CD4-positive, alpha-beta T cell treated with Interleukin-15 for 1 hour (primary cell): ENCODE results near the gene PHYH.
"Not testable (repeated sequence)": the region's sequence is repeated elsewhere in the genome, so short reads cannot be mapped to it uniquely, and the experiment has no call there.

Source experiments
- DNase-seq: peaks from one replicate; pipeline ENCODE4 v3.0.0-alpha.2; 2020

The PHYH gene

DNA sequence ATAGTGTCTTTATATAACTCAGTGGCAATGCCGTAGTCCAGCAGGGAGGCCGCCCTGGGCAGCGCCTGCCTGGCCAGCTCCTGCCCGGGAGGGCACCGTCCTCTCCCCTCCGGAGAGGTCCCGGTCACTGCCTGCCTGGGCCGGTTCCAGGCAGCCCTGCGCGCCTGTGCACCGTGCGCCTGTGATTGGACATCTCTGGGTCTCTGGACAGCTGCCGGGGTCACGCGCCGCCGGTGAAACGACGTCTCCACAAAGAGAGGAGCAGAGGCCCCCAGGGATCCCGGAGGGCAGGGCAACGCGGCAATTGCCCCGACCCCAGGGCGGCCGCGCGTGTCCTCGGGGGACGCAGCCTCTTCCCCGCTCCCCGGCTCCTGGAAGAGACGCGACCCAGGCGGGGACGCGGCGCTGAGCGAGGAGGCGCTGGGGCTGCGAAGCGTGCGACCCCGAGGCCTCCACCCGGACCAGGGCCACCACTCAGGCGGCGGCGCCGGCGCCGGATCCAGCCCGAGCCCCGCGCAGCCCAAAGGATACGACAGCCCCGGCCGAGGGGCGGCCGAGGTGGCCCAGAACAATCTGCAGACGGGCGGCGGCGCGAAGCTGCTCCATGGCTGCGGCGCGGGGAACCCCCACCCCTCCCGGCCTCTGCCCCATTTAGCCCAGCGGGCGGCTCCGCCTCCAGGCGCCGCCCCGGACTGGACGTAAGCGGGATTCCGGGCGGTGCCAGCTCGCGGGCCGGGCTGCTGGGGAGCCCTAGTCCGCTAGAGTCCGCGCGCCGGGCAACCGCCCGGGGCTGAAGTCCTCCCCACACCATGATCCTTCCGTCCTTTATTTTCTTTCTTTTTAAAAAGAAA, at the start of gene PHYH:
Gene PHYH, minus strand, starts transcription at position 628 of the 851 bp plus-strand sequence. Its CDS starts 22 bp downstream, at position 606.
- DNase-seq = peak; percentile 85

DNA sequence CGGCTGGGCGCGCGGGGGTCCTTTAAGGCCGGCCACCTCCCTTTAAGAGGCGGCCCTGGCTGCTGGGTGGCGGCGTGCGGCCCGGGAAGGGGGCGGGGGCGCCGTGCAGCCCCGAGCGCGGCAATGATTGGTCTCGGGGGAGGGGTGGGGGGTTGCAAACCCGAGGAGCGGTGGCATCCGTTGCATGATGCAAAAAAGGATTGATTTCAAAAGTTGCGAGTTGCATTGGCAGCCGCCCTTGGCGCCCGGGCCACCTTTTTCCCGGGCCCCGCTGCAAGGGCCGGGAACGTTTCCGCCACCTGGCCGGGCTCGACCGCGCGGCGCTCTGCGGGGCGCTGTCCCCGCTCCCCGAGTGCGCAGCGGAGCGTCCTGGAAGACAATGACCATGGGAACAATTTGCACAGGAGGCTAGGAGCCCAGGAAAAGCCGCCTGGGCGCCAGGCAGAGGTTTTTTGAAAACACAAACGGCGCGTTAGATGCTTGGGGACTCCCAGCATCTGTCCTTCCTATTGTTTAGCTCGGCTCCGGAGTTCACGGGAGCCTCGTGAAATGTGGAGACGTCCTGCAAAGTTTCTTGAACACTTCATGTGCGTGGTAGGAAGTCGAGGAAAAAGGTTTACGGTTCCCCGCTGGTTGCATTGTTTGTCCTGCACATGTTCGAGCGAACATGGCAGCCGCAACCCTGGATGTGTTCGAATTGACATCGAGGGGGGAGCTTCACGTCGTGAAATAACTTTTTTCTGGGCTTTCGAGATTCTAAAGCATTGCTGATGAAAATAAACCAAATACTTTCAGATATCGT, 48.6 kb upstream of the PHYH start, which contains the start of gene SEPHS1:
Gene SEPHS1, minus strand, starts transcription at position 78 of the 802 bp plus-strand sequence. CDS start 3,343 bp downstream, outside the sequence.
- DNase-seq = peak; percentile 79

GRCh38 chr10:13347500-13348156, 47.8 kb upstream of the PHYH start:
- peak; percentile 77 for DNase-seq

GRCh38 chr10:13347043-13347499, 47.2 kb upstream of the PHYH start:
- peak; percentile 38 for DNase-seq

DNA sequence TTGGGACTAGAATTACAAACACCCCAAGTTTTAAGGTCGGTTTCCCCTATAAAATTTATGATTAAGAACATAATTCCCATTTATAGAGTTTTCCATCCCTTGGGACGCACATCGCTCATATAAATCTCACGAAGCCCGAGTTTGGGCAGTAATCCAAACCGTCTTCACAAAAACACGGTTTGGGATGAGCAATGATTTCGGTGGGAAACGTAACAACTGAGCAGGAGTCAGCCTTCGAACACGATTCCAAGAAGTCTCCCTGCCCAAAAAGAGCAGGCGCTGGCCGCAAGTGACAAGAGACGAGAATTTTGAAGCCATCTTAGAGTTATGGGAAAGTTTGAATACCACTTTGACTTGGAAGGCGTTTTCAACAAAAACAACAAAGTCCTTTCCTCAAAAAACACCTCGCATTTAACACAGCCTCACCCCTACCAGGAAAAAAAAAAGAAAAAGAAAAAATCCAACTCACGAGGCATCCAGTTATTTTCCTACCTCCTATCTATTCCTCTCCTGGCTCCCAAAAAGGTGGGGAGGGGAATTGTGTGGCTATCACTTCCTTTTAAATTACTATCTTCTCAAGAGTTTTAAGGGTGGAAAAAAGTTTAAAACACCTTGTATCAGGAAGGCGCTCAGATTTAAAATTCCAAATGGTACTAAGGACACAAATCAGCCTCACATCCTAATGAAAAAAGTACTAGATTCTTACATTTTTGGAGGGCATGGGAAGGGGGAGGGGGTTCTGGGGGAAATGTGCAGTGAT, 46.6 kb upstream of the PHYH start:
- DNase-seq = no peak

DNA sequence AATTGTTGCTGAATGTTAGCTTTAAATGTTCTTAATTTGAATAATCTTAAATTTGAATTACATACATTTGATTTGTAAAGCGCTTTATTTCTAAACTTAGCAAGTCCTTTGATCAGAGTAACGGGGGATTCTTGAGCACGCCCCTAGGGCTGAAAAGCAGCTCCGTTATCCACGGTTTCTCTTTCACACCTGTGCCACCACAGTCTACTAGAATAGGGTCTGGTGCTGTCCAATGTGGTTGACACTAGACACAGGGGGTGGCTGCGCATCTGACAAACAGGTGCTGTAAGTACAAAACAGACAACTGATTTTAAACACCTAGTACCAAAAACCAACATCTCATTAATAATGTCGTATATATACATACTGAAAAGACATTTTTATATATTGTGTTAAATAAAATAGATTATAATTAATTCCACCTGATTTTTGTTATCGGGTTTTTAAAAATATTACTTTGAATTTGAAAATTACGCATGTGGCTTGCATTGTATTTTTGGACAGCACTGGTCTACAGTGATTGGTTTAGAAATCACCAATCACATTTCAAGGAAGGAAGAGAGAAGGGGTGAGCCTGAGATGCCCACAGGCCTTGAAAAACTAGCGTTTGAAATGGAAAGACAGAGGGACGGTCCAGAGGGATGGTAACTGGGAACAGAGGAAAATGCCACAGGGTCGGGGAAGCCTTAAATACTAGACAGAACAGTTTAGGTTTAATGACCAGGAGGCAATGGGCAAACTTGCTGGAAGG, 40.9 kb upstream of the PHYH start:
- peak; percentile 35 for DNase-seq

- DNase-seq = no peak
Measured at GRCh38 chr10:13340068-13340467, 40.2 kb upstream of the PHYH start.

GRCh38 chr10:13338390-13339110, 38.7 kb upstream of the PHYH start:
- no peak for DNase-seq

DNA sequence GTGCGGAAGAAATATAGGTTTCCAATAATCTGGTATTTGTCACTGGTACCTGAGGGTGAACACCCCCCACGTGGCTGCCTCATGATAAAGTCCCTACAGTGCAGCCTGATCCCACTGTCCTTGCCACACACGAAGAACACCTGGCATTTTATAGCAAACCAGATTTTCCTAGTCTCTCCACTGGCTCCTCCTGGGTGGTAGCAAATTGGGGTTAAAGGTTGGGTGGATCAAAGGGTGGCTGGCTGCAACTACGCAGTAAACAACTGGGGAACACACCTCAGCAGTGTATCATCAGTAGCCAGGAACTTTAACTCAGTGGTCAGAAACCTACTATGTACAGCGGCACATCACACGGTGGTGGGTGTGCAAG, 37.9 kb upstream of the PHYH start:
- DNase-seq = no peak

DNA sequence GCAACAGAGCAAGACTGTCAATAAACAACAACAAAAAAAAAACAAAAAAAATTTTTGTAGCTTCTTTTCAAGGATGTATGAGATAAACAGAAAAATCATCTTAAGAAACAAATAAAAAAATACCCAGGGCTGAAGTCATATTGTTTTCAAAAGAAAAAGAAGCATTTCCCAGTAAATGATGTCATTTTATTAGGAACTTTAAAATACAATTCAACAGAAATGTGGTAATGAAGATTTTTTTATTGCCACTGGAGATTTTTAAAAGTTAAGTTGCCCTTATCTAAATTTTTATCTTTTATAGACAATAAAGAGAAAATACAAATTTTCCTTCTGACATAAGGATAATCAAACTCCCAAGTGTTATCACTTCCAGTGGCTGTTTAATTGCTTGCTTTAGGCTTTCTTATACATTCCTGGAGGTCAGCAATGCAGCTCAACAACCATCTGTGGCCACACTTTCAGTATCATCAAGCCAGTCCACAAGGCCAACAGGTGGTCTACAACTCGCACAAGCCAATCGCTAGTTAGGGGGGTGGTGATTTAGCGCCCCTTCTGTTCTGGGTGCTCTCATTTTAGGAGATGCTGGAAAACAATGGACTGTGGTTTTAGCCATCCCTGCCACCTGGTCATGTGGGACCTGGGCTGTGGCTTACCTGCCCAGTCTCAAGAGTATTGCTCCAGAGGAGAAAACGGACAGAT, 37.4 kb upstream of the PHYH start:
- no peak for DNase-seq

DNA sequence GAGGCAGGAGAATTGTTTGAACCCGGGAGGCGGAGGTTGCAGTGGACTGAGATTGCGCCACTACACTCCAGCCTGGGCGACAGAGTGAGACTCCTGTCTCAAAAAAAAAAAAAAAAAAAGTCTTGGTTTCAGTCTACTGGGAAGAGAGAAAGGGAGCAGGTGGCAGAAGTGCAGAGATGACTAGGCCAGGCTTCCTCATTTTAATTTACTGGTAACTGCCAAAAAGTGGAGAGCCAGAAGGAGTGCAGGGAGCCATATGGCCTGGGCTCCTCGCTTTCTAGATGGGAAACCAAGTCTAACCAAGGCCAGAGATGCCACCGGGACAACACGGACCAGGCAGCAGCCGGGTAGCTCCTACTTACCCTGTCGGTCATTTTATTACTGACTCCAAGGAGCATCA, 36.0 kb upstream of the PHYH start:
- no peak for DNase-seq

GRCh38 chr10:13334556-13334955, 34.7 kb upstream of the PHYH start:
- DNase-seq = no peak

- DNase-seq = no peak
Measured at GRCh38 chr10:13331646-13332045, 31.8 kb upstream of the PHYH start.

- DNase-seq = not testable (repeated sequence)
Measured at GRCh38 chr10:13330980-13331379, 31.1 kb upstream of the PHYH start.

GRCh38 chr10:13329565-13329964, 29.7 kb upstream of the PHYH start:
- no peak for DNase-seq

DNA sequence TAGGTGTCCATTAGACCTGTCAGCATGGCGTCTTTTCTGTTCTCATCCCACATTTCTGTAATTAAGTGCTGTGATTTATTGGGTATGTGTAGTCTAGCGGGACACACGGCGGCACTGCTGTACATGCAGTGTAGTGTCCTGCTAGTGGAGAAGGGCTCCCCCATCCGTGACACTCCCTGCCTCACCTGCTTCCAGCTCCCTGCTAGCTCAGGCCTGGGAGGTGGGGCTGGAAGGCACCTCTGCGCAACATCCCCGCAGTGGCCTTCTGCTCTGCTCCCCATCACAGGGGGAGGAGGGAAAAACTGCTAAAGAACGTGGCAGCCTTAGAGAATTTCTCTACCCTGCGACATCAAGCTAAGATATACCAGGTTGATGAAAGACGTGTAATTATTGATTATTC, 28.7 kb upstream of the PHYH start:
- DNase-seq = no peak

DNA sequence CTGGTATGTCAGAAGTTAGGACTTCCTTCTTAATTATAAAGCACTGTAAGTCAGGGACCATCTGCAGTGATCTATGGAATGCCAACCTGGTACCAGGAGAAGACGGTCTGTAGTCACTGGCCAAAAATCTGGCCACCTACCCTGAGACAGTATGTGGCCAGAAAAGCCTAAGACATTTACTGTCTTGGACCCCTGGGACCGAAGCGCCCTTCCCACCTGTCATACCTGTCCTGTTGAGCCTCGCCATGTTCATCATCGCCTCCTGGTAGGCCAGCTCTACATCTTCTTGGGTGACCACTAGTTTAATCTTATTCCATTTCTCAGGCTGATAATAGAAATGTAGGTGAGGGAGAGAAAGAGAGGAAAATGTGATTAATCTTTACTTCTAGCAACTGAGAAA, 28.3 kb upstream of the PHYH start:
- DNase-seq = no peak

DNA sequence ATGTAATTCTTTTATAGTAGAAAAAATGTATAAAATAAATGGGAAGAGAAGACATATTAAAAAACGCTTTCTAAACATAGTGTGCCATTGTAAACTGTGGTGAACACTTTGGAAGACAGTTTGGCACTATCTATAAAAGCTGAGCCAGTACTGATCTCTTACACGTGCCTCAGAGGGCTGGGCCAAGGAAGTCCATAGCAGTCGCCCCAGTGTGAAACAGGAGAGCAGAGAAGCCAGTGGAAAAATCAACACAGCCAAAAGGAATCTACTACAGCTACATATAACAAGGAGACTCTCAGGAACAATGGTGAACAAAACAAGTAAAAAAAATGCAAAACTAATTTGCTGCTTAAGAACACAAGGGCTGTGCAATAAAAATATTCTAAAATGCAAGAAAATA, 27.7 kb upstream of the PHYH start:
- DNase-seq = no peak

GRCh38 chr10:13322615-13323148, 22.8 kb upstream of the PHYH start:
- DNase-seq = no peak

DNA sequence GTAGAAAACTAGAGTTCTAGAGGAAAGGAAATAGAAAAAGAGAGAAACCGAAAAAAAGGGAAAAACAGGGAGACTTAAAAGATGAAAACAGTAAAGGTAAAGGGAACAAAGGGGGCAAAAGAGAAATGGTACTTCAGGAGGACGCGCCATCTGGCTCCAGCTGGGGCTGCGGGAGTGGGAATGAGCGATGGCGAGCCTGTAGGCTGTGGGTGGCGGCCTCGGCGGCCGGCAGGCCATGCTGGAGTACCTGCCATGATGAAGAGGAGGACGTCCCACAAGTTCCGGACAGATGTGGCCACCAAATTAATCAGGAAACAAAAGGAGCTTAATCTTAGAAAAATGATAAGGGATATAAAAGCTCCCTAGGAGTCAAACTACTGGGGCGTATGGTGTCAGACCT, 21.7 kb upstream of the PHYH start:
- DNase-seq = no peak
